Sigmoid colon (tissue), 4 donors: ENCODE data around the gene COL4A1.

Experiments
- EP300 ChIP-seq, 4 donors: sonication (generic); formaldehyde crosslinking; IDR thresholded peaks; one replicate each; pipeline ENCODE4 v1.6.1; 2017; ENCODE audit warnings: antibody characterized with exemption in 4 of 4
- POLR2A ChIP-seq, 2 donors: fragments of 450-650 bp; IDR thresholded peaks; one replicate each; pipeline ENCODE4 v1.6.1; 2016; ENCODE audit warnings: antibody characterized with exemption in 2 of 2, mild to moderate bottlenecking in 2 of 2, moderate library complexity in 2 of 2

- TF ChIP-seq EP300 (IDR thresholded peaks at IDR 0.05): no peak
- TF ChIP-seq POLR2A (IDR thresholded peaks at IDR 0.05): no peak
These were observed 193.6 kb downstream of the COL4A1 start for GRCh38 chr13:110113284-110113764.
